Dedifferentiated amniotic fluid mesenchymal stem cell (primary cell): ENCODE measurements around the gene MADCAM1.

Source experiments
- DNase-seq: peaks from one replicate; pipeline ENCODE4 v3.0.0-alpha.2; 2016; ENCODE audit errors: extremely low spot score

MADCAM1 gene

DNA sequence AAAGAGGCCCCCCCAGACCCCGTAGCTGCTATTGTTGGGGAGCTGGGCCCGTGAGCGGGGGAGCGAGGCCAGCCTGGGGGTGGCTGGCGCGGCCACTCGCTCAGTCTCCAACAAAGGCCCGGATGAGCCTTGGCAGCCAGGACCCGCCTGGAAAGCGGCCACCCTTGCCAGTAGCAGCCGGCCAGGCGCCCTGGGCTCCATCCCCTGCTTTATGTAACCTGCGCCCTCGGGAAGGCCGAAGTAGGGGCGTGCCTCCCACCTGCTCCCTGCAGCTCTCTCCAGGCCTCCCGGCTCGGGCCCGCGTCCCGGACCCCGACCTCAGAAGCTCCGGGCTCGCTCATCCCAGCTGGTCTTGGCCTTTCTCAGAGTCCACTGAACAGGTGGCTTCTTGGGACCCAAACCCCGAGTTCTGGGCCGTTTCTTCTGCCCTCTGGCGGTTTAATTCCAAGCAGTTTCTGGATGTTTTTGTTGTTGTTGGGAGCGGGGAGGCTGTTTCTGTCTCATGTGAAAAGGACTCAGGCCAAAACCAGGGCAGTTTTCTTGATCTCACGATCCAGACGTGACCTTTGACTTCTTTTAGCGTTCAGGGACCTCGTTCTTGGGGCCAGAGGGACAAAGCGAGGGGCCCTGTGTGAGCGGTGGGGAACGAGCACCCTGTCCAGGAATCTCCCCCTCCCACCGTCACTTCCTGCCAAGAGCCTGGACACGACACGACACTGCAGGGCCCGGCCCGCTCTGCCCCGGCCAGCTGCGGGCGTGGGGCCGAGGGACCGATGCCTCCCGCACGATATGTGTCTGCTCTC is 36.5 kb downstream of the MADCAM1 start:
- peak; percentile 61 for DNase-seq

DNA sequence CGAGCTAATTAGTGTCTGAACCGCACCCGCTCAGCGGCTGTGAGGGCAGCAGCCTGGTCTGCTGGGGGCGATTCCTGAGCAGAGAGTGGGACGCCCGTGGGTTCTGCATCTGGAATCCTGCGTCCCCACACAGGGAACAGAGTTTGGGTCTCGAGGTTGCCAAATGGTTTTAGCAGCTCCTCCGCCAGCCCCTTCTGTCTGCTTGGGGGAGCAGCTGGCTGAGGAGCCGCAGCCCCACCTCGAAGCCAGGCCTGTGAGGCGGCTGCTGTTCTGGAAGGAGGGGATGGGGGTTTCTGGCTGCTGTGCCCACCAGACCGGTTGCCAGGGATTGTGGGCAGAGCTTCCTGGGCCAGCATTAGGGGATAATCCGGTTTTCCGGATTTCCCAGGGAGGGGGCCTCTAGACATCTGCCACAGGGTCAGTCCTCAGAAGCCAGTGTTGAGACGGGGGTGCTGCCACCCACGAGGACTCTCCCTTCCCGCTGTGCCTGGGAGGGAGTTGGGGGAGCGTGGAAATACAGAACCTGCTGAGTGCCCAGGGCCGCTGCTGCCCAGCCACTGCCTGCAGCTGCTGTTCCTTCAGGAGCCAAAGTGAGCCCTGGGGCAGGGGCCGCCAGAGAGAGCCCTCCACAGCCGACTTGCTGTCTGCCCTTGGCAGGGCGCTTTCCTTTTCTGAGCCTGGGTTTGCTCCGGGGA is 37.2 kb downstream of the MADCAM1 start:
- no peak for DNase-seq

DNA sequence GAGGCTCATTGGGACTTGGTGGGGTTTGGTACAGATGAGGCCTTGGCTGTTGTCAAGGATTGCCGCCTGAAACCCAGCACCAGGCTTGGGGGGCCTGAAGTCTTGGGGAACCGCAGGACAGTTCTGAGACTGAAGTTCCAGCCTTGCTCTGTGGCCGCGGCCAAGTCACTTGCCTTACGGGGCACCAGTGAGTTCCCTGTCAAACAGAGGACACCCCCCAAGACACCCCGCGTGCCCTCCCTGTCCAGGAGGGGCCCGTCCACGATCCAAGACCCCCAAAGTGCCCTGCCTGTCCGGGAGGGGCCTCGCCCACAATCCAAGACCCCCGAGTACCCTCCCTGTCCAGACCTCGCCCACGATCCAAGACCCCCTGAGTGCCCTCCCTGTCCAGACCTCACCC is 37.8 kb downstream of the MADCAM1 start:
- DNase-seq = no peak

DNA sequence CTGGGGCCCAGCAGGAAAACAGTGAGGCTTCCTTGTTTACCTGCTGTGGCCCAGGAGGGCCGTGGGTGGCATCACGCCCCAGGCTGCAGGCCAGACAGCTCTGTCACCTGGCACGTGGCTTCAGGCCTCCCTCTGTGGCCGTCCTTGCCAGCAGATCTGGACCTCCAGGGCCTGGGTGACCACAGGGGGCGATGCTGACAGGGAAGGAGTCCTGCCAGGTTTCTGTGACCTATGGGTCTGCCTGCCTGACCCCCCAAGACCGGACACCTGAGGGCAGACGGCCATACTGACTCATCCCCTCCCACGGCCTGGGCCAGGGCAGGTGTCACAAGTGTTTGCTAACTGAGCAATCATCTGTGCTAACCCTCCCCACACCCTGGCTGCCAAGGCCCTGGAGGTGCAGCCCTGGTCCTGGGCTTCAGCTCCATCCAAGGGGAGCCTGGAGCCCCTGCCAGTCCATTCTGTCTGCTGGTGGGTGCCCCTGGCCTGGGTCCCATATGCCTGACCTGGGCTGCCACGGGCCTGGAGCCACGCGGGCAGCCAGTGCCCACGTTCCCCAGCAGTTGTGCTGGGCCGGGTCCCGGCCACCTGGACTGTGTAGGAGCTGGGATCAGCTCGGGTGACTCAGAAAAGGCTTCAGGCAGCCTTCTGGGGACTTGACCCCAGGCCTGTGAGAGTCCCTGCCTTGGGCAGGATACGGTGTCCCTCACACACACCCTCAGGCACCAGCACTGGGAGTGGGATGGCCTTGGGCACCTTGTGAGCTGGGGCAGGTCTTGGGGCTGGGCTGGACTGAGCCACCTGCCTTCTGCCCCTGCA is 38.9 kb downstream of the MADCAM1 start:
- DNase-seq = no peak

DNA sequence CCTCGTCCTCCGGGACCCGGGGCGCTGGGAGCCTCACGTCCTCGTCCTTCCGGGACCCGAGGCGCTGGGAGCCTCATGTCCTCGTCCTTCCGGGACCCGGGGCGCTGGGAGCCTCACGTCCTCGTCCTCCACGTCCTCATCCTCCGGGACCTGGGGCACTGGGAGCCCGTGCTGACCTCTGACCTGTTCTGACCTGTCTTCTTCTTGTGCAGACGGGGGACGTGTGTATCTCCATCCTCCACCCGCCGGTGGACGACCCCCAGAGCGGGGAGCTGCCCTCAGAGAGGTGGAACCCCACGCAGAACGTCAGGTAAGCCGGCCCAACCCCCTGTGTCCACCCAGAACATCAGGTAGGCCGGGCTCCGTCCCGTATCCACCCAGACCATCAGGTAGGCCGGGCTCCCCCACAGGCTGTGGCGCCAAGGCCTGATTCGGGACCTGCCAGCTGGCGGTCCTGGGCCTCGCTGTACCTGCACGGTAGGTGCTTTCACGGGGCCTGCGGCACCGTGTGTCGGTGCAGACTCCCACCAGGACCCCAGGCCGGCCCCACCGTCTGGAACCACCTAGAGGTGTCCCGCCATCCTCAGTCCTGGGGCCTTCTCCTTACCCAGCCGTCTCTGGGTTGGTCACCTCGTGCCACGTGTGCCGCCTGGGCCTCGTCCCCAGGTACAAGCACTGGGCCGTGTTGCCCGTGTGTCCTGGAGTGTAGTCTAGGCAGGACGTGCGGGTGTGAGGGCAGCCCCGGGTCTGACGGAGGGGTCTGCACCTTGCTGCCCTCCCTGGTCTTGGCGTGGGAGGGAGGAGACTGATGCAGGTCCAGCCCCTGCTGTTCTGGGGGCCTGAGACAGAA is 40.0 kb downstream of the MADCAM1 start:
- DNase-seq = no peak

DNA sequence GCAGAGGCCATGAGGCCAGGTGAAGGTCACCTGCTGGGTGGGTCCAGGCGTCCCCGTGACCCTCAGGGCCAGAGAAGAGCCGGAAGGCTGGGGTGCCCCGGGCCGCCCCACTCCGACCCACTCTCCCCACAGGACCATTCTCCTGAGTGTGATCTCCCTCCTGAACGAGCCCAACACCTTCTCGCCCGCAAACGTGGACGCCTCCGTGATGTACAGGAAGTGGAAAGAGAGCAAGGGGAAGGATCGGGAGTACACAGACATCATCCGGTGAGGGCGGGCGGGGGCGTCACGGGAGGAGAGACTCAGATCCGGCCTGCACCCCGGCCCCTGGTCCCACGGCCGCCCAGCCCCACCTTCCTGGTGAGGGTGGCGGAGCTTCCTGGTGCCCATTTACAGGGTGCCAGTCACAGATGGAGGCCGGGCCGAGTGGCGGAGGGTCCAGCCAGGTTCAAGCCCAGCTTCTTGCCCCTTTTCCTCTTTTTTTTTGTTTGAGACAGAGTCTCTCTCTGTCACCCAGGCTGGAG is 40.7 kb downstream of the MADCAM1 start:
- no peak for DNase-seq

DNA sequence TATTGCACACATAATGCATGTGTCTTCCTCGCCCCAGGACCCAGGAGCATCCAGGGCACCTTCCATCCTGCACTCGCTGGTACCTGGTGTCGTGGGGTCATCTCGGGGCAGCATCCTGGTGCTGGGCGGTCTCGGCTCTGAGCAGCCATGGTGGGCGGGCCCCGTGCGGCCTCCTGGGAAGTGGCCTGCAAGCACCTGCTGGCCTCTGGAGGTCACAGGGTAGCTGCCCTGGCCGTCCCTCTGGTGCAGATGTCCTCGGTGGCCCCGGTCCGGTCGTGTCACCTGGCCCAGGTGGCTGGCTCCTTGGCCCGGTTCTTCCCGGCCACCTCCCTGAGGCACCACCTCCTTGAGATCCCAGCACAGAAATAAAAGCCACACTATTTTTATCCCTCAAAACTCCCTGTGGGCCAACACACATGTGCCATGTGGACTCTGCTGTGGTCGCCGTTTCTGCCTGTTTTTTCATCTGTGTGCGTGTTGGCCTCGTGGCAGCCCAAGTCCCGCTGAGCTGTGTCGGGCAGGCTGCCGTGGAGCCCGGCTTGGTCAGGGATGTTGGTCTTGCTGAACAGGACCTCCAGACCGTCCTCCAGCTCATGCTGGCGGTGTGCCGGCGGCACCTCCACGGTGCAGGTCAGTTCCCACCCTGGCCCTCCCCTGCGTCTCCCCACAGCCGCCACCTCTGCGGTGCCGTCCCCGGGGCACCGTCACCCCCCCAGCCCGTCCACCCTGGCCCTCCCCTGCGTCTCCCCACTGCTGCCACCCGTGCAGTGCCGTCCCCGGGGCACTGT is 42.5 kb downstream of the MADCAM1 start:
- DNase-seq = no peak

DNA sequence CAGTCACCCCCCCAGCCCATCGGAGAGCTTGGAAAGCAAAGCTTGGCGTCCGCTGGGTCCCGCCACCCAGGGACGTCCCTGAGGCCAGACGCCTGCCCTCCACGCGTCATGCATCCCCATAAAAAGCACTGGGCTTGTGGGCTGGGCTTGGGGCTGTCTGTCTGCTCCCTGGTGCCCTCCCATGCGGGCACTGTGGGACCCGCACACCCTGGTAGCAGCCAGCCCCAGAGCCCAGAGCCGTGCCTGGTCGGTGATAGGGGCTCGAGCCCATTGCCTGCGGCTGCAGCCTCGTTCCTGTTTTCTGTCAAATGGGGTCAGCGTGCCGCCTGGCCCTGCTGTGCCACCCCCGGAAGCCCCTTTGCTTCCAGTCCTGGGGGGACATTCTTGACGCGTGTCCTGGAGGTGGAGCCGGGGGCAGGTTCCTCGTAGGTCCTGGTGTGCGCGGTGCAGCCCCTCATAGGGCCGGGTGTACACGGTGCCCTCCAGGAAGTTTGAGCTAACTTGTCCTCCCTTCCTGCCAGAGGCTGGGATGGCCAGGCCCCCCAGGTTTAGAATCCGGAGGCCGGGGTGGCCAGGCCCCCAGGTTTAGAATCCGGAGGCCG is 43.2 kb downstream of the MADCAM1 start:
- DNase-seq = no peak

DNA sequence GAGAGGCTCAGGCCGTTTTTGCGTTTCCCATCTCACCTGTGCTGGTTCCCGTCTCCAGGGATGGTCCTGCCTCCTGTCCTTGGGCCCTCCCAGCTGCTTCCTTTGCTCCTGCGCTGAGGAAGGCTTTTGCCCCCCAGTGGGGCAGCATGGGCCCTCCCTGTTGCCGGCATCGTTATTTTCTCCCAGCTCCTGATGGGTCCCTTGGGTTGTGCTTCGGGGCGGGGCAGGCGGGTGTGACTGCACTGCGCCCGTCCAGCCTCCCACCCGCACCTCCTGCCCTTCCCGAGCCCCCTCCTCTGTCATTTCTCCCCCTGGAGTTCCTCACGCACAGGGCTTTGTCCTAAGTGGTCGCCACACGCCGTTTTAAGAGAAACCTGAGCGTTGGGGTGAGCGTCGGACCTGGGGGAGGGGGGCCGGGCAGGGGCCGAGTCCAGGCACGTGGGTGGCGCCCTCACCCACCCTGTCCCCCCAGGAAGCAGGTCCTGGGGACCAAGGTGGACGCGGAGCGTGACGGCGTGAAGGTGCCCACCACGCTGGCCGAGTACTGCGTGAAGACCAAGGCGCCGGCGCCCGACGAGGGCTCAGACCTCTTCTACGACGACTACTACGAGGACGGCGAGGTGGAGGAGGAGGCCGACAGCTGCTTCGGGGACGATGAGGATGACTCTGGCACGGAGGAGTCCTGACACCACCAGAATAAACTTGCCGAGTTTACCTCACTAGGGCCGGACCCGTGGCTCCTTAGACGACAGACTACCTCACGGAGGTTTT is 44.8 kb downstream of the MADCAM1 start:
- no peak for DNase-seq

DNA sequence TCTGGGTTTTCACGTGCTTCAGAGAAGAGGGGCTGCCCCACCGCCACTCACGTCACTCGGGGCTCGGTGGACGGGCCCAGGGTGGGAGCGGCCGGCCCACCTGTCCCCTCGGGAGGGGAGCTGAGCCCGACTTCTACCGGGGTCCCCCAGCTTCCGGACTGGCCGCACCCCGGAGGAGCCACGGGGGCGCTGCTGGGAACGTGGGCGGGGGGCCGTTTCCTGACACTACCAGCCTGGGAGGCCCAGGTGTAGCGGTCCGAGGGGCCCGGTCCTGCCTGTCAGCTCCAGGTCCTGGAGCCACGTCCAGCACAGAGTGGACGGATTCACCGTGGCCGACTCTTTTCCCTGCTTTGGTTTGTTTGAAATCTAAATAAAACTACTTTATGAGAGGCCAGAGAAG is 45.4 kb downstream of the MADCAM1 start:
- no peak for DNase-seq

DNA sequence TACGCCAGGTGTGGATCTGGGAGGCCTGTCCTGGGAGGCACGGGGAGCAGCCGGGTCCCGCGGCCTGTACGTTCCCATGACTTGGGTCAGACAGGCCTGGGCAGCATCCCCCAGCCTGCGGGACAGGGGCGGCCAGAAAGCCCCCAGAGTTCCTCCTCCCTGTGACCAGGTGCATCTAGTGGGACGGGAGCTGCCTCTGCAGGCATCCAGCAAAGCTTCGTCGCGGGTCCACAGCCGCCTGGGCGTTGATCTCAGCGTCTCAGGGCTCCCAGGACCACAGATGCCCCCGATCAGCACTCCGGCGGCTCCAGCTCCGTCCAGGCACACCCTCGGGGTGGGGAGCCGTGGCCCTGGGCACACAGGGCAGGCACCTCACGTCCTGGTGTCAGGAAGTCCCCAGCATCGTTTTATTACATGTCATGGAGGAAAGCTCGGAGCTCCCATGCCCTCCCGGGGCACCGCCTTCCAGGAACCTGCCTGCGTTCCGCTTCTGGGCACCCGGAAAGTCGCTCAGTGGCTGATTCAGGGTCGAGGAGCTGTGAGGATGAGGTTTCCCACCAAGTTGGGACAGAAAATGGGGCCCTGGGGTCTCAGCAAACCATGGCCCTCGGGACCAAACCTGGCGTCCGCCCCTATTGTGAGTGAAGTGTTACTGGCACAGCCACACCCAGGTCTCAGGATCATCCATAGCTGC is 46.0 kb downstream of the MADCAM1 start:
- DNase-seq = no peak

DNA sequence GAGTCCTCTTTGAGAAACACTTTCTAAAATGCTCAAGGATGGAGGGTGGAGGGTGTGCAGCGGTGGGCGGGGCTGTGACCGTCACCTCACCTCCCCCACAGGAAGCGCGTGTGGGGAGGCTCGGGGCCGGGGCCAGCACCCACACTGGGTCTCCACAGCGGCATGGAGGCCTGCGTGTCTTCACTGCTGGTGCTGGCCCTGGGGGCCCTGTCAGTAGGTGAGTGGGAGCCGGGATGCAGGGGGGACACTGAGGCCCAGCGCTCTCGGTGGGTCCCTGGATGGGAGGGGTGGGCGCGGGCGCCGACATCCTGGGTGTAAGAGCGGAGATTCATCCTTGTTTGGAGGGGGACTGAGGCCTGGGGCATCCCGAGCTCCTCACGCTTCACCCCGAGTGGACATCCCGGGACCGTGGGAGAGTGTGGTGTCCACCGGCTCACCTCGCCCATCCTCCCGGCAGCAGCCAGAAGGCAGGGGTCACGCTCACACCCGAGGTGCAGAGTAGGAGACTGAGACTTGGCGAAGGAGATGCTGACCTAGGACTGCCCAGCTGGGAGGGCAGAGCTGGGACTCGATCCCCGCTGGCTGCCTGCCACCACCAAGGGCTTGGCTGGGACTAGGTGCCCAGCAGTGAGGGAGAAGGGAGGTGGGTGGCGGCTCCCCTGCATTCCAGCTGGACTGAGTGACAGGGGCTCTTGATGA is 47.8 kb downstream of the MADCAM1 start, which contains the start of gene GZMM:
GZMM (plus strand) TSS at position 144 of the 699 bp plus-strand sequence; CDS start at position 163, 19 bp downstream.
- DNase-seq = no peak

DNA sequence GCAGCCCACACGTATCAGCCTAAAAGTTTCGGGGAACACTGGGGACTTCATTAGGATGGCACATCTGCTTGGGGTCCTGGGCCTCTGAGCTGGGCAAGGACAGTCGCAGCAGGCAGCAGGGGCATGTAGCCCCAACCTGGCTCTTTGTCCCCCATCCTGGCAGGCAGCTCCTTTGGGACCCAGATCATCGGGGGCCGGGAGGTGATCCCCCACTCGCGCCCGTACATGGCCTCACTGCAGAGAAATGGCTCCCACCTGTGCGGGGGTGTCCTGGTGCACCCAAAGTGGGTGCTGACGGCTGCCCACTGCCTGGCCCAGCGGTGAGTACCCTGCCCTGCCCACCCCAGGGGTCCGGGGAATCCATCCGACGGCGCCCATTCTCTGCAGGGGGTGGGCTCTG is 50.8 kb downstream of the MADCAM1 start:
- DNase-seq = no peak

DNA sequence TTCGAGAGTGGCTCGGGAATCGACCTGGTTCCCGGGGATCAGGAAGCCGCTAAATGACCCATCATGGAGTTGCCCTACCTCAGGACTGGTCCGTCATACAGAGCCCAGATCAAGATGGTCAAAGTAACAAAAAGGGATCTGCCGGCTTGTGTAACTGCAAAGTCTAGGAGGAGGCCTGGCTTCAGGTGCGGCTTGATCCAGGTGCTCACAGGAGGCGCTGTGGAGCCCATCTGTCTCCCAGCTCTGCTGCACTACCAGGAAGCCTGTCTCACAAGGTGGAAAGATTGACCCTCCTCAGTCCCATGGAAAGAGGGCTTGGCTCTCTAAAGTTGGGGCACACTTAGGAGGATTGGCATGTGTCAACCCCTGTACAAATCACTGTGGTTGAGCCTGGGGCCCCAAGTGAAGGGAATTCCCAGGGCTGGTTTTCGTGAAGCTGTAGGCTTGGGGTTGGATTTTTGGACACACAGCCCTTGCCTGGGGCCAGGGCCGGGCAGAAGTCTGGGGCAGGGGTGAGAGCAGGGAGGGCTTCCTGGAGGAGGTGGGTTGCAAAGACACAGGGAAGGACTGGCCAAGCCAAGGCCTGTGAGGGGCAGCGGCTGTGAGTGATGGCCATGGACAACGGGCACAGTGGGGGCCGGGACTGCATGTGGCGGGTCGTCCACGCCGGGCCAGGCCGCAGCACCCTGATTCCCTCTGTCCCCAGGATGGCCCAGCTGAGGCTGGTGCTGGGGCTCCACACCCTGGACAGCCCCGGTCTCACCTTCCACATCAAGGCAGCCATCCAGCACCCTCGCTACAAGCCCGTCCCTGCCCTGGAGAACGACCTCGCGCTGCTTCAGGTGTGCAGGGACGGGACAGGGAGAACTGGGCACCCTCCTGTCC is 51.8 kb downstream of the MADCAM1 start:
- DNase-seq = no peak

DNA sequence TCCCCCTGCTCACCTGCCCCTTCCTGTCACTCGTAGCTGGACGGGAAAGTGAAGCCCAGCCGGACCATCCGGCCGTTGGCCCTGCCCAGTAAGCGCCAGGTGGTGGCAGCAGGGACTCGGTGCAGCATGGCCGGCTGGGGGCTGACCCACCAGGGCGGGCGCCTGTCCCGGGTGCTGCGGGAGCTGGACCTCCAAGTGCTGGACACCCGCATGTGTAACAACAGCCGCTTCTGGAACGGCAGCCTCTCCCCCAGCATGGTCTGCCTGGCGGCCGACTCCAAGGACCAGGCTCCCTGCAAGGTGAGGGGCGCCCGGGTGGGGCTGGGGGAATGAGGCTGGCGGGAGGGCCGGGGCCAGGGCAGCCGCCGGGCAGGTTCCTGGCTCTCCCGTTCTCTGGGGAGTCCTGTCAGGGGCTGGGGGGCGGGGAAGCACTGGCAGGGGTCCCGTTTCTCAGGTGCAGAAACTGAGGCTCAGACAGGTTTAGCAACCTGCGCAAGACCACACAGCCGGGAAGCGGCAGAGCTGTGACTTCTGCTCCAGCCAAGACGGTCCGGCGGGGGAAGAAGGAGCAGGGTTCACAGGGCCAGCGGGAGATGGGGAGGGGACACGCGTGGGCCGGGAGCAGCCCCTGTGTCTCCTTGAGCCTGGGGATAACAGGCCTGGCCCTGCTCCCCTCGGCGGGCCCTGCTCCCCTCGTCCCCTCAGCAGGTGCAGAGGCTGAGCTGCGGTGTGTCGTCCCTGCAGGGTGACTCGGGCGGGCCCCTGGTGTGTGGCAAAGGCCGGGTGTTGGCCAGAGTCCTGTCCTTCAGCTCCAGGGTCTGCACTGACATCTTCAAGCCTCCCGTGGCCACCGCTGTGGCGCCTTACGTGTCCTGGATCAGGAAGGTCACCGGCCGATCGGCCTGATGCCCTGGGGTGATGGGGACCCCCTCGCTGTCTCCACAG is 52.9 kb downstream of the MADCAM1 start:
- DNase-seq = no peak

DNA sequence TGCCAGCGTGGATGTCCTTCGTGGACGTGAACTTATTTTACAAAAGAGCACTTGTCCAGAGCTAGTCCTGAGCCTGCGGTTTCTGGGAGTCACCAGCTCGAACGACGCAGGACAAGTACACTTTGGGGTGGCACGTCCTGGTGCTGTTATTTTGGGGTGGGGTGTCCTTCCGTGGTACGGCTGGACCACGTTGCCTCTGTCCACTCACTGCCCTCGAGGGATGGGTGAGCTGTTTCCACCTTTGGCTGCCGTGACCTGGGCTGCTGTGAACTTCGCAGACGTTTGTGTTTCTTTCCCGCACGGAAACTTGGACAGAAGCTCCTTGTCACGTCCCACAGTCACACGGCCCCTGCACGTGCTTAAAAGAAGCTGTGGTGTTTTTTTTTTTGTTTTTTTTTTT is 58.5 kb downstream of the MADCAM1 start:
- DNase-seq = no peak
